ENCODE data around the gene AGPAT2.

AGPAT2 gene

GRCh38 chr9:136686794-136687711 is at the start of gene AGPAT2:
Gene AGPAT2, minus strand, starts transcription at chr9:136687457. Its CDS starts 100 bp downstream, at chr9:136687357.
- TF ChIP-seq CTCF (IDR thresholded peaks at IDR 0.05) = no peak

GRCh38 chr9:136735812-136736480 is 48.7 kb upstream of the AGPAT2 start:
- no peak for TF ChIP-seq CTCF (IDR thresholded peaks at IDR 0.05)

GRCh38 chr9:136734837-136735496 is 47.7 kb upstream of the AGPAT2 start:
- no peak for TF ChIP-seq CTCF (IDR thresholded peaks at IDR 0.05)

GRCh38 chr9:136733611-136734010 is 46.4 kb upstream of the AGPAT2 start:
- TF ChIP-seq CTCF (IDR thresholded peaks at IDR 0.05) = no peak

- no peak for TF ChIP-seq CTCF (IDR thresholded peaks at IDR 0.05)
Observed at GRCh38 chr9:136732444-136733178, 45.4 kb upstream of the AGPAT2 start.

- no peak for TF ChIP-seq CTCF (IDR thresholded peaks at IDR 0.05)
Observed at GRCh38 chr9:136729926-136730325, 42.7 kb upstream of the AGPAT2 start.

GRCh38 chr9:136729144-136729543 is 41.9 kb upstream of the AGPAT2 start:
- no peak for TF ChIP-seq CTCF (IDR thresholded peaks at IDR 0.05)

Data from LNCAP (cell line).